MM.1S (cell line): ENCODE measurements around the gene TMEM131.

Experiments
- DNase-seq: peaks from one replicate; pipeline ENCODE4 v3.0.0-alpha.2; 2015
- H2AFZ ChIP-seq: fragments of 300-600 bp; sonication (generic); 2 replicates; pipeline ENCODE4 v1.6.0; 2016; ENCODE audit warnings: antibody characterized with exemption, low read length
- H3F3A ChIP-seq: fragments of 300-600 bp; sonication (generic); 2 replicates; pipeline ENCODE4 v1.6.1; 2016; ENCODE audit warnings: mild to moderate bottlenecking, antibody characterized with exemption, low read length, moderate library complexity, mixed read lengths; ENCODE audit not compliant: insufficient read depth
- H3K27ac ChIP-seq: fragments of 300-600 bp; sonication (generic); 2 replicates; pipeline ENCODE4 v1.5.1; 2016; ENCODE audit warnings: mild to moderate bottlenecking, low read length
- H3K27me3 ChIP-seq: fragments of 300-600 bp; sonication (generic); replicated peaks from 2 replicates; pipeline ENCODE4 v1.6.0; 2016; ENCODE audit warnings: low read length; ENCODE audit not compliant: insufficient read depth
- H3K36me3 ChIP-seq: fragments of 300-600 bp; sonication (generic); replicated peaks from 2 replicates; pipeline ENCODE4 v1.6.1; 2016; ENCODE audit warnings: mild to moderate bottlenecking, low read length, mixed read lengths; ENCODE audit not compliant: insufficient read depth
- H3K4me1 ChIP-seq: fragments of 300-600 bp; sonication (generic); 2 replicates; pipeline ENCODE4 v1.6.1; 2016; ENCODE audit warnings: low read length, mixed read lengths
- H3K4me2 ChIP-seq: fragments of 300-600 bp; sonication (generic); 2 replicates; pipeline ENCODE4 v1.6.0; 2016; ENCODE audit warnings: low read depth, low read length
- H3K4me3 ChIP-seq: fragments of 300-600 bp; sonication (generic); 2 replicates; pipeline ENCODE4 v1.5.1; 2016; ENCODE audit warnings: low read length, mixed read lengths
- H3K79me2 ChIP-seq: fragments of 300-600 bp; sonication (generic); 2 replicates; pipeline ENCODE4 v1.6.1; 2016; ENCODE audit warnings: mixed run types, low read length, mixed read lengths
- H3K9ac ChIP-seq: fragments of 300-600 bp; sonication (generic); 2 replicates; pipeline ENCODE4 v1.6.1; 2016; ENCODE audit warnings: low read length, mixed read lengths
- H3K9me2 ChIP-seq: fragments of 300-600 bp; sonication (generic); replicated peaks from 2 replicates; pipeline ENCODE4 v1.6.1; 2016; ENCODE audit warnings: mild to moderate bottlenecking, low read length, mixed read lengths; ENCODE audit not compliant: insufficient read depth
- H3K9me3 ChIP-seq: fragments of 300-600 bp; sonication (generic); replicated peaks from 2 replicates; pipeline ENCODE4 v1.6.1; 2016; ENCODE audit warnings: mild to moderate bottlenecking, low read length, mixed read lengths; ENCODE audit not compliant: insufficient read depth
- H4K20me1 ChIP-seq: fragments of 300-600 bp; sonication (generic); 2 replicates; pipeline ENCODE4 v1.6.1; 2016; ENCODE audit warnings: mild to moderate bottlenecking, low read length, moderate library complexity, mixed read lengths; ENCODE audit not compliant: insufficient read depth
- EZH2 ChIP-seq: fragments of 300-600 bp; sonication (generic); optimal IDR thresholded peaks from 2 replicates; pipeline ENCODE3; 2017; ENCODE audit warnings: low read depth, mild to moderate bottlenecking, antibody characterized with exemption, low read length, mixed read lengths
- EZH2phosphoT487 ChIP-seq: fragments of 300-600 bp; sonication (generic); IDR thresholded peaks from 2 replicates; pipeline ENCODE4 v1.6.1; 2018; ENCODE audit warnings: antibody characterized with exemption, low read length
- TF ChIP-seq, protein P1 (sequence below): fragments of 300-600 bp; sonication (generic); IDR thresholded peaks from 2 replicates; pipeline ENCODE4 v1.5.1; 2016; ENCODE audit warnings: antibody characterized with exemption, low read length, mixed read lengths

The TMEM131 gene

DNA sequence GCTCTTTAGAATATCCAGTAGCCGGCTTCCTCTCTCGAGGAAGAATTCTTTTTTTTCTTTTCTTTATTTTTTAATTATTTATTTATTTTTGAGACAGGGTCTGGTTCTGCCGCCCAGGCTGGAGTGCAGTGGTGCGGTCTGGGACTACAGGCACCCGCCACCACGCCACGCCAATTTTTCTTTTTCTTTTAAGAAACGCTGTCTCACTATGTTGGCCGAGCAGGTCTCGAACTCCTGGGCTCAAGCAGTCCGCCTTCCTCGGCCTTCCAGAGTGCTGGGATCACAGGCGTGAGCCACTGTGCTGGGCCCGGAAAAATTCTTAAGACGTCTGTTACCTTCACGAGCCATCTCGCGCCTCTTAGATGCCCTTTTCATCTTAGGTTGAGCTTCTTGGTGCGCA is 931 bp upstream of the TMEM131 start:
- Histone ChIP-seq H3K4me2 (peak overlapping the region; percentile 82; the same call in 1 of the 2 replicates), H3K9ac (no peak overlapping the region), H3K79me2 (peaks cover 31% of the 10 kb centered on the region), H3K27ac (no peak overlapping the region), H3K9me2 (no peaks in the 10 kb centered on the region), H3K9me3 (no peaks in the 10 kb centered on the region), H3K27me3 (no peaks in the 10 kb centered on the region), H2AFZ (peak overlapping the region; percentile 91), H3K4me3 (peak overlapping the region; percentile 87; the same call in 1 of the 2 replicates), H3F3A (peaks cover 7% of the 10 kb centered on the region; the same call in 1 of the 2 replicates), H4K20me1 (no peaks in the 10 kb centered on the region; the same call in 1 of the 2 replicates), H3K4me1 (peaks cover 17% of the 10 kb centered on the region), H3K36me3 (no peaks in the 10 kb centered on the region)
- DNase-seq = no peak
- TF ChIP-seq, protein P1, sequence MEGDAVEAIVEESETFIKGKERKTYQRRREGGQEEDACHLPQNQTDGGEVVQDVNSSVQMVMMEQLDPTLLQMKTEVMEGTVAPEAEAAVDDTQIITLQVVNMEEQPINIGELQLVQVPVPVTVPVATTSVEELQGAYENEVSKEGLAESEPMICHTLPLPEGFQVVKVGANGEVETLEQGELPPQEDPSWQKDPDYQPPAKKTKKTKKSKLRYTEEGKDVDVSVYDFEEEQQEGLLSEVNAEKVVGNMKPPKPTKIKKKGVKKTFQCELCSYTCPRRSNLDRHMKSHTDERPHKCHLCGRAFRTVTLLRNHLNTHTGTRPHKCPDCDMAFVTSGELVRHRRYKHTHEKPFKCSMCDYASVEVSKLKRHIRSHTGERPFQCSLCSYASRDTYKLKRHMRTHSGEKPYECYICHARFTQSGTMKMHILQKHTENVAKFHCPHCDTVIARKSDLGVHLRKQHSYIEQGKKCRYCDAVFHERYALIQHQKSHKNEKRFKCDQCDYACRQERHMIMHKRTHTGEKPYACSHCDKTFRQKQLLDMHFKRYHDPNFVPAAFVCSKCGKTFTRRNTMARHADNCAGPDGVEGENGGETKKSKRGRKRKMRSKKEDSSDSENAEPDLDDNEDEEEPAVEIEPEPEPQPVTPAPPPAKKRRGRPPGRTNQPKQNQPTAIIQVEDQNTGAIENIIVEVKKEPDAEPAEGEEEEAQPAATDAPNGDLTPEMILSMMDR = no peak
- TF ChIP-seq EZH2phosphoT487 (no peak), EZH2 (no peak)

DNA sequence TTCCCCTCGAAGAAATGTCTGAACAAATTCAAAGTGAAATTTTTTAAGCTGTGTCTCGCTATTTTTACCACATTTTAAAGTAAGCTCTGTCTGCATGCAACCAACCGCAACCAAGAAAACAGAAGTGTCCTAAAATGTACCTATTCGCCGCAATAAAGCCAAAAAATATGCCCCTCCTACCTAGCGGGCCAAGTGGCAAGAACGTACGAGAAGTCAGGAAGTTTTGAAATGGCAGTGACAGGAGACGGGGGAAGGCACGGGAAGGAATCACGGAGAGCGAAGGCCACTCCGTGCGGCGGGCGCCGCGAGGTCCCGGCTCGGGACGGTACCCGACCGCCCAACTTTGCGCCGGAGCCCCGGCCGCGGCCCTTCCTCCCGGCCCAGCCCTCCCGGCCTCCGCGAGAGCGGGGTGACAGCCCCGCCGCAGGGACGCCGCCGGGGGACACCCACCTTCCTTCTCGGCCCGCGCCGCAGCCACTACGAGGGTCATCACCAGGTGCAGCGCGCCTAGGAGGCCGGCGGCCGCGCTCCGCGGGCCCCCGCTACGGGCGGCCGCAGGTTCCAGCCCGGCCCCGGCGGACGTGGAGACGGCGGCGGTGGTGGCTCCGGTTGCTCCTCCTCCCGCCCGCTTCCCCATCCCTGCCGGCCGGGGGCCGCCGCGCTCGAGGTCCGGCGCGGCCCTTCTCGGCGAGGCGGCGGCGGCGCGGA is 568 bp downstream of the TMEM131 start:
- Histone ChIP-seq H3K36me3 (no peaks in the 10 kb centered on the region), H3K9me2 (no peaks in the 10 kb centered on the region), H3F3A (peaks cover 7% of the 10 kb centered on the region; the same call in 1 of the 2 replicates), H4K20me1 (no peaks in the 10 kb centered on the region; the same call in 1 of the 2 replicates), H2AFZ (peak overlapping the region; percentile 79), H3K4me1 (peaks cover 17% of the 10 kb centered on the region), H3K27ac (peak overlapping the region; percentile 82), H3K4me3 (peak overlapping the region; percentile 87), H3K9me3 (no peaks in the 10 kb centered on the region), H3K79me2 (peaks cover 46% of the 10 kb centered on the region), H3K9ac (peak overlapping the region; percentile 90), H3K27me3 (no peaks in the 10 kb centered on the region), H3K4me2 (peak overlapping the region; percentile 81)
- TF ChIP-seq, protein P1 = no peak
- no peak for TF ChIP-seq EZH2
- no peak for TF ChIP-seq EZH2phosphoT487
- DNase-seq = peak; percentile 81

DNA sequence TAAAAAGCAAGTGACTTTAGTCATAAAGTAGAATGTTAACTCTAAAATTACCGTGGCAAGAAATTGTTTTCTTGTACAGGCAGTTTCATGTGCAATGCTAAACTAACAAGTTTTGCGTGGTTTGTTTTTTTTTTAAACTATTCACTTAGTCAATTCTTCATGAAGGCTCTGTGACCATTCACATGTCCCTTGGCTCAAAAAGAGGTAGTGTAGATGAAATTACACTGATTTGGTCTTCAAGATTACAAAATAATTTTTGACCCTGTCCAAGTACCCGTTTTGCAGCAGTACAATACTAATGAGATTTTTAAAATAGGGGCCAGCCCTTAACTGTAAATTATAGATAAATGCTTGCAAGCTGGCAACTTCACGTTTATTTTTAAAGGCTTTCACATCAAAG is 1.3 kb downstream of the TMEM131 start:
- H3F3A ChIP-seq = peaks cover 7% of the 10 kb centered on the region; the same call in 1 of the 2 replicates
- no peaks in the 10 kb centered on the region; the same call in 1 of the 2 replicates for H4K20me1 ChIP-seq
- TF ChIP-seq, protein P1 = no peak
- TF ChIP-seq EZH2 (no peak), EZH2phosphoT487 (no peak)
- H3K79me2 ChIP-seq = peaks cover 53% of the 10 kb centered on the region
- peak overlapping the region; percentile 81 for H3K4me2 ChIP-seq
- H3K27me3 ChIP-seq = no peaks in the 10 kb centered on the region
- no peaks in the 10 kb centered on the region for H3K36me3 ChIP-seq
- DNase-seq = no peak
- peak overlapping the region; percentile 82; the same call in 1 of the 2 replicates for H3K27ac ChIP-seq
- H3K9me2 ChIP-seq = no peaks in the 10 kb centered on the region
- H3K9me3 ChIP-seq = no peaks in the 10 kb centered on the region
- H3K9ac ChIP-seq = peak overlapping the region; percentile 90; the same call in 1 of the 2 replicates
- H3K4me3 ChIP-seq = peak overlapping the region; percentile 87
- H3K4me1 ChIP-seq = peaks cover 17% of the 10 kb centered on the region
- H2AFZ ChIP-seq = peak overlapping the region; percentile 79; the same call in 1 of the 2 replicates
